ENCODE measurements around the gene PTPRG.

Gene PTPRG

DNA sequence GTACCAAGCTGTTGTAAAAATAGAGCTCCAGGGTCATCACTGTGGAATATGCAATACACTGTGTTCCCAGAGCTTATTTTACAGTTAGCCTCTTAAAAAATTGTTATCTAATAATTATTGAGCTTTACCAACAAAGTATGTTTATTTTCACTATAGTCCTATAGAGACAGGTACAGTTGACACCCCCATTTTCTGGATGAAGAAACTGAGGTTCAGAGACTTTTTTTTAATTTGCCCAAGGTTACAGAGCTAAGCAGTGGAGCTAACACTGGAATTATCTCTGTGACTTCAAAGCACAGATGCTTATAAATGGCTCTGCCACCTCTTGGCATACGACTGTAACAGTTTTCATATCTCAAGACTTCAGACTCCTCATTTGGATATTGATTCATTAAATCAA is 685.6 kb downstream of the PTPRG start:
- Histone ChIP-seq H3K9ac (ENCODE audit: low read length) (no peak overlapping the region), H3K4me3 (ENCODE audit: low read length) (no peak overlapping the region), H3K36me3 (ENCODE audit: control insufficient read depth, insufficient read depth, low read length) (no peaks in the 10 kb centered on the region), H3K9me3 (ENCODE audit: control insufficient read depth, low read length) (no peaks in the 10 kb centered on the region), H3K4me1 (ENCODE audit: control insufficient read depth, insufficient read depth, low read length) (no peaks in the 10 kb centered on the region), H3K27me3 (ENCODE audit: control insufficient read depth, insufficient read depth, low read length) (no peaks in the 10 kb centered on the region)

DNA sequence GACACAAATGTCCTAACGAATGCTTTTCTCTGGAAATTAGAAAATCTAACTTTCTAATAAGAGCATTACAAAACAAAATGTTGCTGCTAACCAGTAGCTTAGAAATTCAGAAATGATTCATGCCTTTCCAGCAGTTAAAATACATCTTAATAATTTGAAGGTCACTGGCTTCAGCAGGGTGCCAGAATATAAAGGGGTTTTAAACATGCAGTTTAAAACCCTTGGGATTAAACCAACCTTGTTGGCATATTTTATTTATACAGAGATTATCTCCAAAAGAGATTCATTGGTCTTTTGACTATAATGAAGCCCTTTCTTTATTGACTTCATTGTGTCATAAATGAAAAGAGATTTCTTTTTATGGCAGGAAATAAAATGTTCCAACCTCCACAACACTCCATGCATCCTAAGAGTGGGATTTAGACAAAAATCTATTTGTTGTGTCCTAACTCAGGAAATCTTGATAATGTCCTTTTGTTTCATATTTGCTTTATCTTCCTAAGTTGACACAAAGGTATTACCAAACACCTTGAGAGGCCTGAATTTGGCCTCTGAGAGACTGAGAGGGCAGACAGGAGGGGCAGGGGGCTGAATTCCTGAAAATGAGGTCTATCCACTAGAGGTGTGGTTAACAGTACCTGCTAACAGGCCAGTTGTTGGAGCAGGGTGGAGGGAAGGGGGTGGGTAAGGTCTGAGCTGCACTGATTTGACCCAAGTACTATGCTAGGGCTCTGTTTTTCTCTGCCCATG is 687.5 kb downstream of the PTPRG start:
- Histone ChIP-seq H3K9me3 (ENCODE audit: control insufficient read depth, low read length) (no peaks in the 10 kb centered on the region), H3K36me3 (ENCODE audit: control insufficient read depth, insufficient read depth, low read length) (no peaks in the 10 kb centered on the region), H3K27me3 (ENCODE audit: control insufficient read depth, insufficient read depth, low read length) (no peaks in the 10 kb centered on the region), H3K4me1 (ENCODE audit: control insufficient read depth, insufficient read depth, low read length) (no peaks in the 10 kb centered on the region), H3K4me3 (ENCODE audit: low read length) (no peak overlapping the region), H3K9ac (ENCODE audit: low read length) (no peak overlapping the region)

DNA sequence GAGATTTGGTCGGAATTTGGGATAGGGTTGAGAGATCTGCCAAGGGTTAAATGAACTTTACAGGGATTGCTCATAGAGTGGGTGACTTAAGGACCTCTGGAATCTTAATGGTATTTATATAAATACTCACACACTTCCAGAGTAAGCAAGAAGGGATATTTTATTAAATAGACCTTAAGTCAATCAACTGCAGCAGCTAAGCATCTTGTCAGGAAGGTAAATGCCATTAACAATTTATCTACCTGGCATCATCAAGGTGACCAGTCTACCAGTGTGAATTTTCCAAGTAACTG is 688.1 kb downstream of the PTPRG start:
- no peaks in the 10 kb centered on the region for H3K4me1 ChIP-seq (ENCODE audit: control insufficient read depth, insufficient read depth, low read length)
- no peak overlapping the region for H3K9ac ChIP-seq (ENCODE audit: low read length)
- no peaks in the 10 kb centered on the region for H3K9me3 ChIP-seq (ENCODE audit: control insufficient read depth, low read length)
- H3K27me3 ChIP-seq (ENCODE audit: control insufficient read depth, insufficient read depth, low read length), result no peaks in the 10 kb centered on the region
- H3K36me3 ChIP-seq (ENCODE audit: control insufficient read depth, insufficient read depth, low read length), result no peaks in the 10 kb centered on the region
- H3K4me3 ChIP-seq (ENCODE audit: low read length), result no peak overlapping the region

DNA sequence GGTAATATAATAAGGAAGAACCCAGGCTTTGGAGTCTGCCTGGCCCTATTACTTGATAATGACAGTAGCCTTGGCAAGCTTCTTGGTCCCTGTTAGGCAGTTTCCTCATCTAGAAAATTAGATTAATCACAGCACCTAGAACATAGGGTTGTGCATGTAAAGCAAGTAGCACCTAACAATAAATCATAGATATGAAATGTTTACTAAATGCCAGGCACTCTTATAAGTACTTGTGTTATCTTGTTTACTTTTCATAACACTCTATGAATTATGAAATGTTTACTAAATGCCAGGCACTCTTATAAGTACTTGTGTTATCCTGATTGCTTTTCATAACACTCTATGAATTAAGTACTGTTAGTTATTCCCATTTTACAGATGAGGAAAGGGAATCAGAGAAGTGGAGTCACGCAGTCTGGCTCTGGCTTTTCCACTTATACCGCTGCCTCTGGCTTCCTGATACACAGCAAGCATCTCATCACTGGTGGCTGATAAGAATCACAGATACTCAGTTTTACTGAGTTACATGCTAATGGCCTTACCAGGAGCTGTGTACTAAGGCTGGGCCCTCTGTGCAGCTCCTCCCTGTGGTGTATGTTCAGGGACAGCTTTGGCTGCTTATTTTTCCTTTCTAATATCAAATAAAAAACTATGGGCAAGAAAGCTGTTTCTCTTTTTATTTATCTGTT is 688.6 kb downstream of the PTPRG start:
- no peaks in the 10 kb centered on the region for H3K27me3 ChIP-seq (ENCODE audit: control insufficient read depth, insufficient read depth, low read length)
- no peak overlapping the region for H3K9ac ChIP-seq (ENCODE audit: low read length)
- H3K4me1 ChIP-seq (ENCODE audit: control insufficient read depth, insufficient read depth, low read length), result no peaks in the 10 kb centered on the region
- H3K9me3 ChIP-seq (ENCODE audit: control insufficient read depth, low read length), result no peaks in the 10 kb centered on the region
- no peak overlapping the region for H3K4me3 ChIP-seq (ENCODE audit: low read length)
- no peaks in the 10 kb centered on the region for H3K36me3 ChIP-seq (ENCODE audit: control insufficient read depth, insufficient read depth, low read length)

DNA sequence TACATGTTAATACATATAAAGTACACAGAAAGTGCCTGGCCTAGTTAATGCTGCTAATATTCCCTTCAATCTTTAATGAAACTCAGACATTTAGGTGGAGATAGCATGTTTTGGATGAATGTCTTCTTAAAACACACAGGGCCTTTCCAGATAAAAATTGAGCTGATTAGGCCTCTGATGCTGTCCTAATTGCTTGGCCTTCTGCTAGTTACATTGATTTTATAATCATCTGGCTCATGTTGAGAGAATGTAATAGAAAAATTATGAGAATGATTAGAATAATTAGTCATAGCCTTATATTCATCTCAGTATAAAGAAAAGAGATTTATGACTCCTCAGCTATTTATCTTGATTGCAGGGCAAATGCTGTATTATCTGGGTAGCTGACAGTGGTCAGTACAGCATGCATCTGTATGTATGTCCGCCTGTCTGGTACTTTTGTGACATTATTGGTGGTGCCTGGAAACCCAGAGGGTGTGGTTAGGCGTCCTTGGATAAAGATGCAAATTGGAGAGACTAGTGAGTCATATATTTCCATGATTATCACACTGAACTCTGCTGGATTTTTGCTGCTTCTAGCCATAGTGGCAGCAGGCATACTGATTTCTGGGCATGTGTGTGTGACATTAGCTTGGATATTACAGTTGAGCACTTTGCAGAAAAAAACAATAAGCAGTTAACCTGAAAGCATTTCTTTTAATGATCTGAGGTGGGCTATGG is 691.2 kb downstream of the PTPRG start:
- Histone ChIP-seq H3K27me3 (ENCODE audit: control insufficient read depth, insufficient read depth, low read length) (no peaks in the 10 kb centered on the region), H3K36me3 (ENCODE audit: control insufficient read depth, insufficient read depth, low read length) (no peaks in the 10 kb centered on the region), H3K9me3 (ENCODE audit: control insufficient read depth, low read length) (no peaks in the 10 kb centered on the region), H3K9ac (ENCODE audit: low read length) (no peak overlapping the region), H3K4me3 (ENCODE audit: low read length) (no peak overlapping the region), H3K4me1 (ENCODE audit: control insufficient read depth, insufficient read depth, low read length) (no peaks in the 10 kb centered on the region)

DNA sequence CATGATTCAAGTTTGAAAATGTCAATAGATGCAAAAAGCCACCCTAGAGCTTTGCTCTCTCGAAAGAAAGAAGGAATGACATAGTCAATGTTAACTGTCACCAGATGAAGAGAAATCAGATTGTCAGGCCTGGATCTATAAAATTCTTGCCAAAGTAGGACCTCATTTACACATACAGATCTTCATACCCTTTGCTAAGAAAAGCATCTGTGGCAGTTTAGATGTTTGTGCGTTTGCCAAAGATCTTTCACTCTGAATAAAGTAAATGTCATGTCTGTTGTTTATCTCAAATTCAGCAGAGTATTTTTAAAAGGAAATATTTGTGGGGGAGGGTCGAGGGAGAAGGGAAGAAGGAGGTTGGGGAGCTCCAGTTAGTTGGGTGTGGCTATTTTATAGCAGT is 692.6 kb downstream of the PTPRG start:
- Histone ChIP-seq H3K27me3 (ENCODE audit: control insufficient read depth, insufficient read depth, low read length) (no peaks in the 10 kb centered on the region), H3K36me3 (ENCODE audit: control insufficient read depth, insufficient read depth, low read length) (no peaks in the 10 kb centered on the region), H3K4me1 (ENCODE audit: control insufficient read depth, insufficient read depth, low read length) (no peaks in the 10 kb centered on the region), H3K9ac (ENCODE audit: low read length) (no peak overlapping the region), H3K4me3 (ENCODE audit: low read length) (no peak overlapping the region), H3K9me3 (ENCODE audit: control insufficient read depth, low read length) (no peaks in the 10 kb centered on the region)

DNA sequence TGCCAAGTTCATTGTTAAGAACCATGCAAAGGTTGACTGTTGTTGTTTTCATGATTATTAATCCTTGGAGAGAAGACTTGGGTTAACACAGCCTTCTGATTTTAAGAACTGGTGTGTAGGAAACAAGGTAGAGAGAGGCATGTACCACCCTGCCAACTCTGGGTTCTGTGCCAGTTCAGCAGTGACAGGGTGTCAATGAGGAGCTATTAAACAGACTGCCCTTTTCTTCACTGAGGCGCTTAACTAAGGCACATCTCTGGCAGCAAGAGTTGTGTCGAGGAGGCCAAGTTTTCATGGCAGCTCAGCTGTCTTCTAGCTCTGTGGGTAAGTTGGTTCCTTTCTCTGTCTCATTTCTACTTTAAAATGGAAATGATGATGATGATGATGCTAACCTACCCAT is 694.4 kb downstream of the PTPRG start:
- Histone ChIP-seq H3K4me3 (ENCODE audit: low read length) (no peak overlapping the region), H3K36me3 (ENCODE audit: control insufficient read depth, insufficient read depth, low read length) (no peaks in the 10 kb centered on the region), H3K4me1 (ENCODE audit: control insufficient read depth, insufficient read depth, low read length) (no peaks in the 10 kb centered on the region), H3K9ac (ENCODE audit: low read length) (no peak overlapping the region), H3K27me3 (ENCODE audit: control insufficient read depth, insufficient read depth, low read length) (no peaks in the 10 kb centered on the region), H3K9me3 (ENCODE audit: control insufficient read depth, low read length) (no peaks in the 10 kb centered on the region)

DNA sequence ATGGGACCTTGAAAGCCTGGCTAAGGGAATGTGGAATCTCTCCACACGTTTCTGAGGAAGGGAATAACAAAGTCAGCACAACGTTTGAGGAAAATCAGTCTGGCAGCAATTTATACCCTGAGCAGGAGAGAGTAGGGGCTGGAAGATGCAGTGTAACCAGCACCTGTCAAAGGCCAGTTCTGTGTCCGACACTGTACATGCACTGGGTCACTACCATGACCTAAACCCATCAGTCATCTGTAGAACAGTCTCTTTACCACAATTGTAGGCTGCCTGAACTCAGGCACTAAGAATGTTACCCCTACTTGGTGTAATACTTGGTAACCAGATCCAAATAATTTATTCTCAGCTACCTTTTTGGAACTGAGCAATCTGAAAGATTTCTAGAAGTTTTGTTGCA is 698.6 kb downstream of the PTPRG start:
- H3K27me3 ChIP-seq (ENCODE audit: control insufficient read depth, insufficient read depth, low read length), result no peaks in the 10 kb centered on the region
- H3K36me3 ChIP-seq (ENCODE audit: control insufficient read depth, insufficient read depth, low read length), result no peaks in the 10 kb centered on the region
- no peaks in the 10 kb centered on the region for H3K4me1 ChIP-seq (ENCODE audit: control insufficient read depth, insufficient read depth, low read length)
- H3K9ac ChIP-seq (ENCODE audit: low read length), result no peak overlapping the region
- H3K9me3 ChIP-seq (ENCODE audit: control insufficient read depth, low read length), result no peaks in the 10 kb centered on the region
- H3K4me3 ChIP-seq (ENCODE audit: low read length), result no peak overlapping the region

DNA sequence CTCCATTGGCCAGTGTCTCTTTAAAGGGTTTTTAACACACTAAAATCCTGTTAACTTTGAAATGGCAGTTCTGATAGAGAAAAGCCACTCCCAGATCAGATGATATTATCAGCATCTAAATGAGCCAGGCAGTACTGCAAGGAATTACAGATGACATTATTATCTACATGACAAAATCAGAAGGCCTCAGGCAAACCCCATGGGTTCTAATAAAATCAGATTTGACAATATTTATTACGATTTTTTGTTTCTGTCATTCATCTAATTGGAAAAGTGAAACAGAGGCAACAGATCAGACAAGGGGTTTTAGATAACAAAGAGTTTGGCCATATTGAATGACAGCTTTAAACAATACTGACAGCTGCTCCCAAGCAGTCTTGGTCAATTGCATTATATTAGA is 699.3 kb downstream of the PTPRG start:
- Histone ChIP-seq H3K27me3 (ENCODE audit: control insufficient read depth, insufficient read depth, low read length) (no peaks in the 10 kb centered on the region), H3K4me1 (ENCODE audit: control insufficient read depth, insufficient read depth, low read length) (no peaks in the 10 kb centered on the region), H3K9me3 (ENCODE audit: control insufficient read depth, low read length) (no peaks in the 10 kb centered on the region), H3K36me3 (ENCODE audit: control insufficient read depth, insufficient read depth, low read length) (no peaks in the 10 kb centered on the region), H3K9ac (ENCODE audit: low read length) (no peak overlapping the region), H3K4me3 (ENCODE audit: low read length) (no peak overlapping the region)

DNA sequence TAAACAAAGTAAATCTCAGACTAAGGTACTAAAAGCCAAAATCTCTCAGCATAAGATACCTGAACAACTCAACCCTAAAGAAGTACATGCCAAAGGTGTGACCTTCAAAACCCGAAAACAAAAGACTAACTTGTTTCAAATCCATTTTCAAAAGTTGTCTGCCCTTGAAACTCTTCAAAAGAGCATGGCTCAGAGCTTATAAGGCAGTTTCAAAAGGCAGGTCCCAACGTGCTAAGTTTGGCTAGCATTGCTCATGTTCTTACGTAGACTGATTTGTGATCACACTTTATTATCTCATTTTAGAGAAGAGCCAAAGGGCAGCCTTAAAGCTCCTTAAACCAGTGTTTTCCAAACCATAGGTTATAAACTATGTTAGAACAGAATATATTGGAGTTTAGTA is 699.8 kb downstream of the PTPRG start:
- H3K9me3 ChIP-seq (ENCODE audit: control insufficient read depth, low read length), result no peaks in the 10 kb centered on the region
- H3K4me1 ChIP-seq (ENCODE audit: control insufficient read depth, insufficient read depth, low read length), result no peaks in the 10 kb centered on the region
- no peaks in the 10 kb centered on the region for H3K36me3 ChIP-seq (ENCODE audit: control insufficient read depth, insufficient read depth, low read length)
- no peaks in the 10 kb centered on the region for H3K27me3 ChIP-seq (ENCODE audit: control insufficient read depth, insufficient read depth, low read length)
- H3K9ac ChIP-seq (ENCODE audit: low read length), result no peak overlapping the region
- no peak overlapping the region for H3K4me3 ChIP-seq (ENCODE audit: low read length)

DNA sequence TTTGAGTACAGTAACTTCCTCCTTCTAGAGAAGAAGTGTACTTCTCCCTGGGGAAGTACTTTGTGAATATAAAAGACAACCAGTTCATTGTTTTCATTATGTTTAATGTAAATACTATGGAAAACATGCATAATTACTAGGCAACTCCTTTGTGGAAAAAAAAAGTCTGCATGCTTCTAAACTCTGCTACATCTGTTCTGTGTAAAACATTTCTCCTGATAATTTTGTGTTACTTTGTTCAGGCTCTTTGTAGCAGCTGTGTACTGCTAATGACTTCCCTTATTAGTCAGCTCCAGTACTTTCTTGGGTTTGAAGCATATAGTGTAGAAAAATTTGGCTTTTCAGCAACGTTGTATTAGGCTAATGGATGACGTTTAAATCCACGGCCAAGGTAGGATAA is 700.4 kb downstream of the PTPRG start:
- Histone ChIP-seq H3K36me3 (ENCODE audit: control insufficient read depth, insufficient read depth, low read length) (no peaks in the 10 kb centered on the region), H3K4me1 (ENCODE audit: control insufficient read depth, insufficient read depth, low read length) (no peaks in the 10 kb centered on the region), H3K27me3 (ENCODE audit: control insufficient read depth, insufficient read depth, low read length) (no peaks in the 10 kb centered on the region), H3K9me3 (ENCODE audit: control insufficient read depth, low read length) (no peaks in the 10 kb centered on the region), H3K9ac (ENCODE audit: low read length) (no peak overlapping the region), H3K4me3 (ENCODE audit: low read length) (no peak overlapping the region)

DNA sequence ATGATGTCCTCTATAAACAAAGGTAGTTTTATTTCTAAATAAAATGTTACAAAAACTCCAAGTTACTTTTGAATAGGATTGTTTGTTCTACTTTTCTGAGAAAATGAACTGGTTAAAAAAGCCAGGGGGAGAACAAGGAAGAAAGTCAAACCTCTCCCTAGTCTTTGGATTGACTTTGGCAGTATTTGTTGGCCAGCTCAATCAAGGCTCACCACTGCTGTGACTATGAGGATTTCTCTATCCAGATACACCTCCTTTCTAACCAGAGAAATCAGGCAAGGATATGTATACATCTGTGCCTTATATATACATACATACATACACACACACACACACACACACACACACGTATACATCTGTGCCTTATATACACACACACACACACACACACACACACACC is 704.2 kb downstream of the PTPRG start:
- Histone ChIP-seq H3K4me1 (ENCODE audit: control insufficient read depth, insufficient read depth, low read length) (no peaks in the 10 kb centered on the region), H3K27me3 (ENCODE audit: control insufficient read depth, insufficient read depth, low read length) (no peaks in the 10 kb centered on the region), H3K4me3 (ENCODE audit: low read length) (no peak overlapping the region), H3K9me3 (ENCODE audit: control insufficient read depth, low read length) (no peaks in the 10 kb centered on the region), H3K36me3 (ENCODE audit: control insufficient read depth, insufficient read depth, low read length) (no peaks in the 10 kb centered on the region), H3K9ac (ENCODE audit: low read length) (no peak overlapping the region)

Data from mucosa of stomach (tissue), 1 donor.